OCI-LY1 (cell line): Measurements from ENCODE around the gene TMEM38A.

Experiments used
- H2AFZ ChIP-seq: fragments of 200-600 bp; sonication (generic), shearing (Covaris generic); 2 replicates; pipeline ENCODE4 v1.6.0; 2014; ENCODE audit warnings: antibody characterized with exemption, mild to moderate bottlenecking, low read length
- H3F3A ChIP-seq: fragments of 200-600 bp; sonication (generic), shearing (Covaris generic); 2 replicates; pipeline ENCODE4 v1.6.0; 2014; ENCODE audit warnings: mild to moderate bottlenecking, antibody characterized with exemption, low read length, moderate library complexity; ENCODE audit not compliant: insufficient read depth
- H3K27ac ChIP-seq: fragments of 200-600 bp; sonication (generic); 2 replicates; pipeline ENCODE4 v1.5.1; 2014; ENCODE audit warnings: low read length, mixed run types, mild to moderate bottlenecking, low read depth; ENCODE audit not compliant: poor library complexity, severe bottlenecking
- H3K27me3 ChIP-seq: fragments of 200-600 bp; sonication (generic); 2 replicates; pipeline ENCODE4 v1.6.0; 2014; ENCODE audit warnings: antibody characterized with exemption, mild to moderate bottlenecking, low read length, moderate library complexity; ENCODE audit not compliant: insufficient read depth
- H3K36me3 ChIP-seq: fragments of 200-600 bp; sonication (generic); 2 replicates; pipeline ENCODE4 v1.6.1; 2014; ENCODE audit warnings: mild to moderate bottlenecking, antibody characterized with exemption, low read length, moderate library complexity, mixed read lengths; ENCODE audit not compliant: insufficient read depth
- H3K4me1 ChIP-seq: fragments of 200-600 bp; sonication (generic); 2 replicates; pipeline ENCODE4 v1.5.1; 2014; ENCODE audit warnings: mild to moderate bottlenecking, low read length, moderate library complexity; ENCODE audit not compliant: insufficient read depth, severe bottlenecking
- H3K4me2 ChIP-seq: fragments of 200-600 bp; sonication (generic), shearing (Covaris generic); 2 replicates; pipeline ENCODE4 v1.6.1; 2014; ENCODE audit warnings: low read length
- H3K4me3 ChIP-seq: fragments of 200-600 bp; sonication (generic); 2 replicates; pipeline ENCODE4 v1.5.1; 2014; ENCODE audit warnings: low read length, low read depth, mild to moderate bottlenecking, mixed read lengths; ENCODE audit not compliant: poor library complexity, severe bottlenecking
- H3K79me2 ChIP-seq: fragments of 200-600 bp; shearing (Covaris generic); 2 replicates; pipeline ENCODE4 v1.6.1; 2016; ENCODE audit warnings: mixed run types, low read length, mixed read lengths; ENCODE audit not compliant: insufficient read depth
- H3K9ac ChIP-seq: fragments of 200-600 bp; sonication (generic), shearing (Covaris generic); 2 replicates; pipeline ENCODE4 v1.6.1; 2014; ENCODE audit warnings: mild to moderate bottlenecking, low read length, mixed read lengths
- H3K9me2 ChIP-seq: fragments of 200-600 bp; sonication (generic), shearing (Covaris generic); 2 replicates; pipeline ENCODE4 v1.6.1; 2014; ENCODE audit warnings: low read depth, mild to moderate bottlenecking, low read length, mixed read lengths
- H3K9me3 ChIP-seq: fragments of 200-600 bp; shearing (Covaris generic); 2 replicates; pipeline ENCODE4 v1.6.1; 2014; ENCODE audit warnings: low read length, mixed read lengths
- H4K20me1 ChIP-seq: fragments of 200-600 bp; sonication (generic), shearing (Covaris generic); 2 replicates; pipeline ENCODE4 v1.6.0; 2016; ENCODE audit warnings: mild to moderate bottlenecking, low read length; ENCODE audit not compliant: insufficient read depth
- CTCF ChIP-seq: fragments of 200-600 bp; sonication (generic), shearing (Covaris generic); IDR thresholded peaks from 2 replicates; pipeline ENCODE4 v1.5.1; 2017; ENCODE audit warnings: mild to moderate bottlenecking, antibody characterized with exemption, low read length, moderate library complexity, mixed read lengths
- EZH2 ChIP-seq: fragments of 200-600 bp; sonication (generic), shearing (Covaris generic); IDR thresholded peaks from 2 replicates; pipeline ENCODE4 v1.8.0; 2017; ENCODE audit warnings: borderline replicate concordance, mixed run types, mild to moderate bottlenecking, antibody characterized with exemption, low read length, moderate library complexity, mixed read lengths

The TMEM38A gene

DNA sequence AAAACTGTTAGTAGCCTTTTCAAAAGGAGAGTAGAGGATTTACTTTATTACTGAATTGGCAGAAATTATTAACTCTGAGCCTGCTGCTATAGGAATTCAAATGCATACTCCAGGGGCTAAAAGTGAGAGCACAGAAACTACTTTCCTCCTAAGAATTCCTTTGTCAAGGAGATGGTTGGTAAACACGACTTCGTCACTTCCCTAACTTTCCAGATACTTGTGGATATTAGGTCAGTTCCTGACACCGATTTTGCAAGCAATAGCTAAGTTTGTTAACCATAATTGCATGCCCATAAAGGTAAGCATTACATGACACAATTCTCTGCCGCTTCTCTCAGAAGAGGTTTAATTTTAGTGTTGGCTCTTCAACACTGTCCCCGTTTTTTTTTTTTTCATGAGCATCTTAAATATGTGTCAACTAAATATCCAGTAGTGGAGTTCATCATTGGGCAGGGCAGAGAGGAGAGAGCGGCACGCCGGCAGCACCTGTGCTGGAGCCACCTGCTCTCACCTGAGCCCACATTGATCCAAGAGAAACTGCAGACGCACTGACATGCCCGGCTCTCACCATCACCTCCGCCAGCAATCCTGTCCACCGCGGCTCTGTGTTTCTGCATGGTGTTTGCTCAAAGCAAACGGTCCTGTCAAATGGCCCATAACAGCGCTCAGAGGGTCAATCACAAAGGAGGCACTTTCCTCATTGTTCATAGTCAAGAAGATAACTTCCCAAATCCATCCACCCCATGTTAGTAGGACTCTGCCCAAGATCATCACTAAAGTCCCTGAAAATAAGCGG is 35.6 kb upstream of the TMEM38A start:
- H3K4me2 ChIP-seq, result peak overlapping the region; percentile 84
- H3F3A ChIP-seq, result peaks cover 8% of the 10 kb centered on the region
- H3K79me2 ChIP-seq, result peaks cover 75% of the 10 kb centered on the region
- peak overlapping the region; percentile 49 for H3K27ac ChIP-seq
- no peaks in the 10 kb centered on the region for H3K27me3 ChIP-seq
- H3K9me2 ChIP-seq, result no peaks in the 10 kb centered on the region
- TF ChIP-seq CTCF, result no peak
- TF ChIP-seq EZH2, result no peak
- no peaks in the 10 kb centered on the region for H4K20me1 ChIP-seq
- no peak overlapping the region for H2AFZ ChIP-seq
- H3K4me1 ChIP-seq, result peaks cover 79% of the 10 kb centered on the region
- peak overlapping the region; percentile 98 for H3K4me3 ChIP-seq
- no peaks in the 10 kb centered on the region for H3K9me3 ChIP-seq
- peak overlapping the region; percentile 98; the same call in 1 of the 2 replicates for H3K9ac ChIP-seq
- H3K36me3 ChIP-seq, result peaks cover 36% of the 10 kb centered on the region; the same call in 1 of the 2 replicates

DNA sequence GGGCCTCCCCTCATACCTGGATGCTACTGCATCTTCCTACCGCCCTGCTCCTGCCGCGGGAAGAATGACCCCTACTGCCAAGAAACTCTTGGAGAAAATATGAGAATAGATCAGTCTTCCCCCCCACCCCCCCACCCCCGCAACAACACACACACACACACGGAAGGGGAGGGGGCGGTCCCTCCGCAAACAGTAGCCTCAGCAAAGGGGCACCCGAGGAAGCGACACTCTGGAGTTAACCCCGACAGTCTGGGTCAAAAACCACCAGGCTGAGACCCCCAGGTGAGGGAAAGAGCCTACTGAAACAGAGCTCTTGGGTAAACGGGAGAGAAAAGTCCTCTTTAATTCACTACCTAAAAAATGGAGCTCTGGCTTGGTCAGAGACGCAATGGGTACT is 34.1 kb upstream of the TMEM38A start:
- peak overlapping the region; percentile 98 for H3K9ac ChIP-seq
- peaks cover 61% of the 10 kb centered on the region for H3K79me2 ChIP-seq
- peak overlapping the region; percentile 47 for H3K27ac ChIP-seq
- H3K4me1 ChIP-seq, result peaks cover 71% of the 10 kb centered on the region
- H3K9me2 ChIP-seq, result no peaks in the 10 kb centered on the region
- H3K4me3 ChIP-seq, result peak overlapping the region; percentile 98
- peaks cover 42% of the 10 kb centered on the region for H3K36me3 ChIP-seq
- no peak overlapping the region for H2AFZ ChIP-seq
- no peaks in the 10 kb centered on the region for H3K27me3 ChIP-seq
- no peak for TF ChIP-seq EZH2
- TF ChIP-seq CTCF, result no peak
- no peaks in the 10 kb centered on the region for H3K9me3 ChIP-seq
- no peaks in the 10 kb centered on the region for H4K20me1 ChIP-seq
- peak overlapping the region; percentile 84 for H3K4me2 ChIP-seq
- H3F3A ChIP-seq, result peaks cover 8% of the 10 kb centered on the region

- H3K27ac ChIP-seq, result peak overlapping the region; percentile 47
- H3K36me3 ChIP-seq, result peaks cover 46% of the 10 kb centered on the region
- no peaks in the 10 kb centered on the region for H3K9me2 ChIP-seq
- H3F3A ChIP-seq, result peaks cover 8% of the 10 kb centered on the region
- peaks cover 55% of the 10 kb centered on the region for H3K79me2 ChIP-seq
- H3K9ac ChIP-seq, result peak overlapping the region; percentile 98
- peaks cover 65% of the 10 kb centered on the region for H3K4me1 ChIP-seq
- no peaks in the 10 kb centered on the region for H3K9me3 ChIP-seq
- H3K4me3 ChIP-seq, result peak overlapping the region; percentile 98
- H3K4me2 ChIP-seq, result peak overlapping the region; percentile 84
- no peaks in the 10 kb centered on the region for H3K27me3 ChIP-seq
- TF ChIP-seq CTCF, result peak; percentile 6; the same call in 1 of the 2 replicates
- no peak for TF ChIP-seq EZH2
- no peak overlapping the region for H2AFZ ChIP-seq
- H4K20me1 ChIP-seq, result no peaks in the 10 kb centered on the region
Observed at GRCh38 chr19:16627193-16627927, 33.6 kb upstream of the TMEM38A start.
